GM12878 (cell line): ENCODE results near the gene CD52. TPM values are rescaled to one million over a fixed set of nuclear protein-coding genes. Genes with fewer than 3 reads are reported as not detected.
A peak's percentile ranks its signal among the peaks of the same experiment; 100 is the strongest.

ENCODE experiments used
- ATAC-seq: fragments of 200-7000 bp; cut with Tn5 transposase; 3 replicates; pipeline ENCODE4 v1.9.1; 2020; ENCODE audit warnings: mild to moderate bottlenecking, moderate library complexity
- BruUV-seq: library from RNA; stranded (reverse); fragments of 400-500 nt; replicated peaks from 2 replicates; lab custom pipeline; 2021; lab: Mats Ljungman, UMichigan
- CTCF ChIA-PET: fragments of 300-600 bp; sonication (Branson Sonifier 250); formaldehyde crosslinking; extraction: SDS; loops from one replicate; lab custom pipeline; 2021; ENCODE audit warnings: inconsistent platforms; lab: Yijun Ruan, JAX
- POLR2A ChIA-PET: fragments of 350-600 bp; formaldehyde crosslinking; extraction: SDS; loops from one replicate; lab custom pipeline; 2021; ENCODE audit warnings: inconsistent platforms; lab: Charles Lee
- RAD21 ChIA-PET: fragments of 300-600 bp; sonication (Branson Sonifier 250); formaldehyde crosslinking; loops from one replicate; lab custom pipeline; 2023; ENCODE audit warnings: antibody characterized with exemption; ENCODE audit not compliant: unreplicated experiment; lab: Charles Lee
- SMC1A ChIA-PET: fragments of 300-600 bp; sonication (Branson Sonifier 250); formaldehyde crosslinking; loops from one replicate; lab custom pipeline; 2023; ENCODE audit not compliant: unreplicated experiment, uncharacterized antibody; lab: Charles Lee
- DNase-seq: peaks from one replicate; pipeline ENCODE4 v3.0.0-alpha.2; 2011; ENCODE audit warnings: low read depth, low spot score
- FAIRE-seq: peaks from 3 replicates; lab custom pipeline; 2011; peaks lifted over from hg19 to GRCh38; lab: Jason Lieb, UNC
- H2AFZ ChIP-seq: 2 replicates; pipeline ENCODE4 v1.6.0; 2011; ENCODE audit warnings: low read depth, low read length, control low read depth; ENCODE audit not compliant: control insufficient read depth
- H3K27ac ChIP-seq: 2 replicates; pipeline ENCODE4 v1.5.1; 2011; ENCODE audit warnings: control low read depth; ENCODE audit not compliant: control insufficient read depth, insufficient read depth
- H3K27me3 ChIP-seq, 2 experiments: replicated peaks in 1 of 2; 2 replicates each; pipeline versions ENCODE4 v1.6.0 to v1.6.1; 2011; ENCODE audit warnings: low read length in 1 of 2; ENCODE audit not compliant: control insufficient read depth in 2 of 2, insufficient read depth in 2 of 2
- H3K36me3 ChIP-seq, 2 experiments: 2 replicates each; pipeline ENCODE4 v1.5.1; 2011; ENCODE audit warnings: low read length in 1 of 2; ENCODE audit not compliant: control insufficient read depth in 2 of 2, insufficient read depth in 2 of 2
- H3K4me1 ChIP-seq: 2 replicates; pipeline ENCODE4 v1.6.1; 2011; ENCODE audit warnings: mild to moderate bottlenecking, low read length, moderate library complexity, mixed read lengths; ENCODE audit not compliant: control insufficient read depth, insufficient read depth
- H3K4me2 ChIP-seq: 2 replicates; pipeline ENCODE4 v1.6.0; 2011; ENCODE audit warnings: control low read depth; ENCODE audit not compliant: control insufficient read depth, insufficient read depth
- H3K4me3 ChIP-seq: fragments of 200-600 bp; sonication (generic); 2 replicates; pipeline ENCODE4 v1.5.1; 2016
- H3K79me2 ChIP-seq: 2 replicates; pipeline ENCODE4 v1.6.0; 2011; ENCODE audit warnings: low read length; ENCODE audit not compliant: control insufficient read depth, insufficient read depth
- H3K9ac ChIP-seq: 2 replicates; pipeline ENCODE4 v1.8.0; 2011; ENCODE audit warnings: low read length, control low read depth, mixed read lengths; ENCODE audit not compliant: control insufficient read depth, insufficient read depth
- H3K9me3 ChIP-seq: replicated peaks from 3 replicates; pipeline ENCODE4 v1.5.1; 2011; ENCODE audit warnings: mild to moderate bottlenecking, low read length; ENCODE audit not compliant: control insufficient read depth, insufficient read depth
- H4K20me1 ChIP-seq: 2 replicates; pipeline ENCODE4 v1.6.0; 2011; ENCODE audit not compliant: control insufficient read depth, insufficient read depth
- ATF7 ChIP-seq: fragments of 450-650 bp; IDR thresholded peaks from 2 replicates; pipeline ENCODE4 v1.6.1; 2016; ENCODE audit warnings: low read depth, mild to moderate bottlenecking
- BCL11A ChIP-seq: IDR thresholded peaks from 2 replicates; pipeline ENCODE4 v1.6.1; 2011; ENCODE audit warnings: low read depth, low read length
- BHLHE40 ChIP-seq, 2 experiments: fragments of 450-650 bp in 1 of 2; IDR thresholded peaks; 2 replicates each; pipeline ENCODE4 v1.6.1; 2011 to 2017; ENCODE audit warnings: low read depth in 2 of 2, borderline replicate concordance in 1 of 2, improper control_type of control experiment in 1 of 2, low read length in 1 of 2, mild to moderate bottlenecking in 1 of 2
- EP300 ChIP-seq, 2 experiments: fragments of 150-350 bp in 1 of 2; IDR thresholded peaks; 2 replicates each; pipeline ENCODE4 v1.6.1; 2011 to 2012; ENCODE audit warnings: low read depth in 2 of 2, low read length in 2 of 2, borderline replicate concordance in 1 of 2, improper control_type of control experiment in 1 of 2, inconsistent platforms in 1 of 2; ENCODE audit not compliant: control insufficient read depth in 1 of 2
- ESRRA ChIP-seq: IDR thresholded peaks from 2 replicates; pipeline ENCODE4 v1.6.1; 2012; ENCODE audit warnings: mild to moderate bottlenecking, low read length, improper control_type of control experiment
- ETV6 ChIP-seq, 2 experiments: fragments of 450-650 bp in 1 of 2; IDR thresholded peaks in 1 of 2; conservative IDR thresholded peaks in 1 of 2; 2 replicates each; pipeline ENCODE4 v1.6.1; 2014; ENCODE audit warnings: antibody characterized with exemption in 1 of 2, borderline replicate concordance in 1 of 2, low read depth in 1 of 2, mild to moderate bottlenecking in 1 of 2, moderate library complexity in 1 of 2
- IKZF1 ChIP-seq: fragments of 450-650 bp; conservative IDR thresholded peaks from 2 replicates; pipeline ENCODE4 v1.6.1; 2017; ENCODE audit warnings: antibody characterized with exemption, mild to moderate bottlenecking
- KLF5 ChIP-seq: fragments of 450-650 bp; IDR thresholded peaks from 2 replicates; pipeline ENCODE4 v1.6.1; 2014; ENCODE audit warnings: mild to moderate bottlenecking; ENCODE audit not compliant: partially characterized antibody
- LARP7 ChIP-seq: fragments of 450-650 bp; IDR thresholded peaks from 2 replicates; pipeline ENCODE4 v1.6.1; 2017; ENCODE audit warnings: mild to moderate bottlenecking
- NBN ChIP-seq: fragments of 450-650 bp; IDR thresholded peaks from 2 replicates; pipeline ENCODE4 v1.6.1; 2016
- PBX3 ChIP-seq: IDR thresholded peaks from 2 replicates; pipeline ENCODE4 v1.6.1; 2011; ENCODE audit warnings: mild to moderate bottlenecking, low read depth, low read length, moderate library complexity; ENCODE audit not compliant: insufficient replicate concordance
- RAD21 ChIP-seq: IDR thresholded peaks from 2 replicates; pipeline ENCODE4 v1.6.1; 2011; ENCODE audit warnings: mild to moderate bottlenecking, low read depth, low read length, moderate library complexity; ENCODE audit not compliant: insufficient read depth
- RELA ChIP-seq: fragments of 450-650 bp; IDR thresholded peaks from 2 replicates; pipeline ENCODE4 v1.8.0; 2014; ENCODE audit warnings: borderline replicate concordance; ENCODE audit not compliant: partially characterized antibody
- SIN3A ChIP-seq: IDR thresholded peaks from 2 replicates; pipeline ENCODE4 v1.6.1; 2012; ENCODE audit warnings: low read depth, low read length, improper control_type of control experiment
- SMARCA5 ChIP-seq: fragments of 450-650 bp; IDR thresholded peaks from 2 replicates; pipeline ENCODE4 v1.6.1; 2017; ENCODE audit warnings: mild to moderate bottlenecking
- SMC3 ChIP-seq: IDR thresholded peaks from 2 replicates; pipeline ENCODE4 v1.6.1; 2011; ENCODE audit warnings: low read length, improper control_type of control experiment, borderline replicate concordance
- SRF ChIP-seq, 2 experiments: IDR thresholded peaks; 2 replicates each; pipeline ENCODE4 v1.6.1; 2011; ENCODE audit warnings: low read depth in 2 of 2, low read length in 2 of 2, mild to moderate bottlenecking in 1 of 2, moderate library complexity in 1 of 2
- SUPT20H ChIP-seq: IDR thresholded peaks from 2 replicates; pipeline ENCODE4 v1.6.1; 2011; ENCODE audit warnings: low read depth, mild to moderate bottlenecking, low read length, moderate library complexity, borderline replicate concordance; ENCODE audit not compliant: control insufficient read depth
- TARDBP ChIP-seq: IDR thresholded peaks from 2 replicates; pipeline ENCODE4 v1.6.1; 2016; ENCODE audit warnings: borderline replicate concordance
- TCF12 ChIP-seq: IDR thresholded peaks from 2 replicates; pipeline ENCODE4 v1.6.1; 2011; ENCODE audit warnings: low read depth, mild to moderate bottlenecking, low read length
- TCF7 ChIP-seq: IDR thresholded peaks from 2 replicates; pipeline ENCODE4 v1.6.1; 2014; ENCODE audit warnings: antibody characterized with exemption, borderline replicate concordance
- YY1 ChIP-seq: IDR thresholded peaks from 2 replicates; pipeline ENCODE4 v1.6.1; 2011; ENCODE audit warnings: low read depth, mild to moderate bottlenecking, low read length
- ZNF24 ChIP-seq: fragments of 450-650 bp; IDR thresholded peaks from 2 replicates; pipeline ENCODE4 v1.6.1; 2017; ENCODE audit warnings: antibody characterized with exemption, mild to moderate bottlenecking
- ZSCAN29 ChIP-seq: fragments of 450-650 bp; IDR thresholded peaks from 2 replicates; pipeline ENCODE4 v1.6.1; 2017; ENCODE audit warnings: mild to moderate bottlenecking, moderate library complexity
- WGBS: methylation state at CpG from one replicate; pipeline ENCODE4 v1.1.6; 2016; ENCODE audit warnings: low lambda C conversion rate; ENCODE audit not compliant: insufficient replicate concordance, insufficient coverage; ENCODE audit errors: missing lambda C conversion rate; 5-methylcytosine and 5-hydroxymethylcytosine counted together
- in situ Hi-C: fragments of 300-500 bp; cut with MboI; formaldehyde crosslinking; loops from 9 replicates; pipeline ENCODE4 v1.14.3; 2018; ENCODE audit warnings: mixed read lengths
- intact Hi-C: fragments of 100-400 bp; cut with micrococcal nuclease; formaldehyde crosslinking; loops from one replicate; pipeline ENCODE4 v1.14.2; 2022; ENCODE audit not compliant: unreplicated experiment
- polyA plus RNA-seq, 11 experiments: library from polyadenylated mRNA; depleted of rRNA in 4 of 11; unstranded in 6 of 11; stranded (reverse) in 5 of 11; fragments of >200 nt; fragmentation: Nextera tagmentation in 4 of 11; fragmentation: Illumina TruSeq in 1 of 11; extraction: Ambion mirVana in 4 of 11; extraction: Trizol in 1 of 11; gene quantifications; 1 replicate in 1 of 11; 2 replicates in 10 of 11; pipeline versions ENCODE4 v1.2.1 to v1.2.3, GENCODE V29; 2011 to 2016; ENCODE audit warnings: inconsistent platforms in 2 of 11, missing spikeins in 2 of 11, low read depth in 1 of 11
- total RNA-seq, 4 experiments: library from RNA; depleted of rRNA in 3 of 4; stranded (reverse); fragments of >200 nt in 3 of 4; fragmentation: Illumina TruSeq in 1 of 4; extraction: Trizol in 1 of 4; gene quantifications; 2 replicates each; pipeline versions ENCODE4 v1.2.1 to v1.2.3, GENCODE V29; 2013 to 2021

Gene CD52
- total and polyA plus RNA-seq, 10 of the 15 experiments (the other 5 are each of a cell fraction or from before 2014, with no cell fraction given), result 237 to 2,736 (median 532) TPM

- DNase-seq (peak; percentile 57), FAIRE-seq (peak; percentile 81), ATAC-seq (peak; percentile 76)
- intact Hi-C loops (loop anchor here (1.0 to 5.0 kb wide), 3 partner anchors 36 to 154 kb away; partner anchors contain the start of genes C1orf232 and ZNF593), in situ Hi-C loops (loop anchor here (5.0 kb wide), 2 partner anchors 34 to 149 kb away; partner anchors contain the start of gene ZNF593OS)
- Histone ChIP-seq H3K4me2 (peak overlapping the region; percentile 77), H3K9me3 (no peaks in the 10 kb centered on the region), H3K27ac (peak overlapping the region; percentile 4; the same call in 1 of the 2 replicates), H3K36me3 (peaks cover 0 to 3% of the 10 kb centered on the region in 2 experiments; a peak in 1 of 4 replicates), H3K4me3 (no peak overlapping the region), H3K27me3 (no peaks in the 10 kb centered on the region), H3K79me2 (peaks cover 23% of the 10 kb centered on the region), H3K9ac (peak overlapping the region; percentile 29; the same call in 1 of the 2 replicates), H4K20me1 (no peaks in the 10 kb centered on the region), H2AFZ (peak overlapping the region; percentile 45), H3K4me1 (peaks cover 26% of the 10 kb centered on the region)
- 6% methylated on average over 16 of the region's 16 CpGs for WGBS
- ChIA-PET RAD21 (interaction anchor here (0.6 to 10.4 kb wide), 15 partner anchors 12 to 176 kb away, joined by 3 to 477 read pairs (median 5); partner anchors contain the start of genes C1orf232, CEP85, SH3BGRL3 and UBXN11), POLR2A (interaction anchor here (0.6 to 10.6 kb wide), 3 partner anchors 34 to 104 kb away, joined by 4 to 253 read pairs (median 31); partner anchors contain the start of gene SH3BGRL3), CTCF (interaction anchor here (0.6 to 11.6 kb wide), 37 partner anchors 10 to 218 kb away, joined by 3 to 879 read pairs (median 5); partner anchors contain the start of genes CEP85, SH3BGRL3, UBXN11 and ZNF593), SMC1A (interaction anchor here (0.7 to 14.9 kb wide), 19 partner anchors 10 to 268 kb away, joined by 3 to 474 read pairs (median 5); partner anchors contain the start of genes C1orf232, CEP85, SH3BGRL3 and UBXN11)
- no TSS peak for BruUV-seq
- TF ChIP-seq YY1 (peak; percentile 80), ATF7 (peak; percentile 27; the same call in 1 of the 2 replicates), TCF12 (no peak), EP300 (IDR thresholded peaks at IDR 0.05; ENCODE audit: borderline replicate concordance in 1 of 2, control insufficient read depth in 1 of 2, low read depth in 2 of 2, low read length in 2 of 2) (no peak), IKZF1 (peak; percentile 30; the same call in 1 of the 2 replicates), ESRRA (no peak), SUPT20H (no peak), TARDBP (no peak), SMC3 (peak; percentile 96), BHLHE40 (IDR thresholded peaks at IDR 0.05; ENCODE audit: borderline replicate concordance in 1 of 2, low read depth in 2 of 2, low read length in 1 of 2) (peak; percentile 43 to 49; a peak in 3 of 4 replicates), SIN3A (no peak), NBN (peak; percentile 62), LARP7 (0 out of 2 replicates have a peak, but pooled peaks have one; percentile 38), ETV6 (conservative IDR thresholded peaks at IDR 0.05 in 1 of 2, IDR thresholded peaks at IDR 0.05 in 1 of 2; ENCODE audit: borderline replicate concordance in 1 of 2, low read depth in 1 of 2) (no peak), ZSCAN29 (no peak), RELA (peak; percentile 50), ZNF24 (peak; percentile 35; the same call in 1 of the 2 replicates), PBX3 (no peak), TCF7 (no peak), BCL11A (no peak), KLF5 (no peak), SRF (IDR thresholded peaks at IDR 0.05; ENCODE audit: low read depth in 2 of 2, low read length in 2 of 2) (no peak), RAD21 (peak; percentile 99), SMARCA5 (peak; percentile 86; the same call in 1 of the 2 replicates)
These were observed 3.7 kb downstream of the CD52 start for GRCh38 chr1:26321315-26322041.
